ENCODE results near the gene GOLGA2. TPM values are rescaled to one million over a fixed set of nuclear protein-coding genes. Genes with fewer than 3 reads are reported as not detected.
A peak's percentile ranks its signal among the peaks of the same experiment; 100 is the strongest.

GOLGA2 gene
- total and polyA plus RNA-seq, 7 experiments from 2014 or later = 6.0 to 76.6 (median 58.1) TPM

DNA sequence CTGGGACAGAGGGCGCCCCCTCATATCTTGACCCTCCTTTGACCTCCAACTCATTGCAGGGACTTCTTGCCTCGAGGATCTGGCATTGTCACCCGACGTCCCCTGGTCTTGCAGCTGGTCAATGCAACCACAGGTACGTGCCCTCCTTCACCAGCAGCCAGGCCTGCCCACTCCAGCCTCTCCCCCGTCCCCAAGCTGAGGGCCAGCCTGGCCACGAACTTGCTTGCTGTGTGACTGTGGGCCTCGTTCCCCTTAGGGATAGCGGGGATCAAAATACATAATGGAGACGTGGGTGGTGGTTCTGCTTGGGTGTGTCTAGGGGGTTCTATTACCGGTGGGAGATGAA lies 57.7 kb downstream of the GOLGA2 start:
- Histone ChIP-seq H3K27me3 (ENCODE audit: control insufficient read depth in 2 of 2, insufficient read depth in 2 of 2, low read length in 2 of 2) (no peaks in the 10 kb centered on the region), H3K27ac (ENCODE audit: low read depth, low read length) (peak overlapping the region; percentile 47)

DNA sequence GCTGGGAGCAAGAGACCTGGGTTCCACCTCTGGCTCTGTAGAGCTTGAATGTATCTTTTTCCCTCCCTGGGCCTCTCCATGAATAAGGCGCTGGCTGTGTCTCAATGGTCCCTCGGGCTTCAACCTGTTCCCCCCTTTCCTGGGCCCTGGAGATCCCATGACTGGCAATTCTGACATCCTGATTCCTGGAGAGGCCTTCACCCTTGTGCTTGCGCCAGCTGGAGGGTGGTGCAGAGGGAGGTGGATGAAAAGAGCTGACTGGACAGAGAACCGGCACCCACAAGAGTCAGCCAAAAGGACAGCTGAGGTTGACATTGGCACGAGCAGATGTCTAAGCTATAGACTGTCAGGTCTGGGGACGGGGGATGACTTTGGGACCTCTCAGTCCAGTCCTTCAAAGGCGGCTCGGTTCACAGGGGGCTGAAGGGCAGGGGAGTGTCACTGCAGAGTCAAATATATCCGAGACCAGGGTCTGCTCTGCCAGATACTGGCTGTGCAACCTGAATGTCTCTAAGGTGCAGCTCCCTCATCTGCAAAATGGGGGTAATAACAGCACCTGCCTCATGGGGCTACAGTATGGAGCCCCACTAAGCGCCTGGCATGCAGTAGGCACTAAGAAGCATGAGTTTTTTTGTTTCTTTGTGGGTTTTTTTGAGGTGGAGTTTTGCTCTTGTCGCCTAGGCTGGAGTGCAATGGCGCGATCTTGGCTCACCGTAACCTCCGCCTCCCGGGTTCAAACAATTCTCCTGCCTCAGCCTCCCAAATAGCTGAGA lies 58.8 kb downstream of the GOLGA2 start:
- H3K36me3 Mint-ChIP-seq = no peaks in the 10 kb centered on the region
- CTCF ChIA-PET = interaction anchor here (1.6 kb wide), 1 partner anchor 11 kb away, joined by 5 read pairs; no protein-coding TSS in a partner anchor
- no peak for ATAC-seq
- H3K27me3 Mint-ChIP-seq = peaks cover 0 to 15% (median 3%) of the 10 kb centered on the region in 5 donors
- H3K4me3 Mint-ChIP-seq = peak overlapping the region in 1 of 10 donors; percentile 29
- H3K27me3 ChIP-seq (ENCODE audit: control insufficient read depth in 2 of 2, insufficient read depth in 2 of 2, low read length in 2 of 2) = no peaks in the 10 kb centered on the region
- H3K27ac ChIP-seq (ENCODE audit: low read depth, low read length) = no peak overlapping the region
- POLR2A ChIA-PET = no interaction called here
- H3K9me3 ChIP-seq (ENCODE audit: control insufficient read depth in 2 of 3, low read length in 3 of 3) = no peaks in the 10 kb centered on the region
- DNase-seq = no peak
- H3K4me3 ChIP-seq (ENCODE audit: low read length) = no peak overlapping the region
- intact Hi-C loops (cut with micrococcal nuclease) = no loop called here
- H3K9me3 Mint-ChIP-seq = peaks cover 0 to 3% (median 0%) of the 10 kb centered on the region in 11 donors
- peaks cover 5 to 7% of the 10 kb centered on the region in 2 donors for H3K4me1 ChIP-seq (ENCODE audit: control insufficient read depth in 2 of 2, insufficient read depth in 2 of 2, low read length in 2 of 2)
- no peaks in the 10 kb centered on the region for H3K36me3 ChIP-seq (ENCODE audit: control insufficient read depth in 2 of 3, insufficient read depth in 3 of 3, low read length in 3 of 3)
- H3K4me1 Mint-ChIP-seq = peaks cover 9 to 13% (median 12%) of the 10 kb centered on the region in 7 donors
- peak overlapping the region in 2 of 9 donors; percentile 6 to 14 for H3K27ac Mint-ChIP-seq

More for the DNA sequence above, 57.7 kb downstream of the GOLGA2 start:
- Histone ChIP-seq H3K9me3 (ENCODE audit: control insufficient read depth in 2 of 3, low read length in 3 of 3) (no peaks in the 10 kb centered on the region), H3K36me3 (ENCODE audit: control insufficient read depth in 2 of 3, insufficient read depth in 3 of 3, low read length in 3 of 3) (no peaks in the 10 kb centered on the region), H3K4me1 (ENCODE audit: control insufficient read depth in 2 of 2, insufficient read depth in 2 of 2, low read length in 2 of 2) (peaks cover 5 to 7% of the 10 kb centered on the region in 2 donors), H3K4me3 (ENCODE audit: low read length) (peak overlapping the region; percentile 62)
- ATAC-seq (no peak), DNase-seq (no peak)
- peak overlapping the region; percentile 18 to 93 (median 65) for H3K27ac Mint-ChIP-seq
- H3K36me3 Mint-ChIP-seq = no peaks in the 10 kb centered on the region
- ChIA-PET POLR2A (interaction anchor here (0.6 to 1.3 kb wide), 2 partner anchors 7 to 58 kb away, joined by 3 to 5 read pairs; partner anchors contain the start of genes GOLGA2 and SWI5), CTCF (interaction anchor here (0.8 kb wide), 1 partner anchor 24 kb away, joined by 3 read pairs; no protein-coding TSS in a partner anchor)
- H3K4me1 Mint-ChIP-seq = peaks cover 9 to 13% (median 12%) of the 10 kb centered on the region in 7 donors
- peak overlapping the region; percentile 80 to 93 (median 83) for H3K4me3 Mint-ChIP-seq
- intact Hi-C loops (cut with micrococcal nuclease) = loop anchor here (1.0 kb wide), 9 partner anchors 15 to 238 kb away; partner anchors contain the start of genes BBLN (in 2 of the 2), DNM1 (in 2 of the 2), GOLGA2 (in 2 of the 2) and SWI5 (in 2 of the 2)
- peaks cover 0 to 9% (median 0%) of the 10 kb centered on the region in 5 donors for H3K27me3 Mint-ChIP-seq
- H3K9me3 Mint-ChIP-seq = peaks cover 0 to 3% (median 0%) of the 10 kb centered on the region in 11 donors

DNA sequence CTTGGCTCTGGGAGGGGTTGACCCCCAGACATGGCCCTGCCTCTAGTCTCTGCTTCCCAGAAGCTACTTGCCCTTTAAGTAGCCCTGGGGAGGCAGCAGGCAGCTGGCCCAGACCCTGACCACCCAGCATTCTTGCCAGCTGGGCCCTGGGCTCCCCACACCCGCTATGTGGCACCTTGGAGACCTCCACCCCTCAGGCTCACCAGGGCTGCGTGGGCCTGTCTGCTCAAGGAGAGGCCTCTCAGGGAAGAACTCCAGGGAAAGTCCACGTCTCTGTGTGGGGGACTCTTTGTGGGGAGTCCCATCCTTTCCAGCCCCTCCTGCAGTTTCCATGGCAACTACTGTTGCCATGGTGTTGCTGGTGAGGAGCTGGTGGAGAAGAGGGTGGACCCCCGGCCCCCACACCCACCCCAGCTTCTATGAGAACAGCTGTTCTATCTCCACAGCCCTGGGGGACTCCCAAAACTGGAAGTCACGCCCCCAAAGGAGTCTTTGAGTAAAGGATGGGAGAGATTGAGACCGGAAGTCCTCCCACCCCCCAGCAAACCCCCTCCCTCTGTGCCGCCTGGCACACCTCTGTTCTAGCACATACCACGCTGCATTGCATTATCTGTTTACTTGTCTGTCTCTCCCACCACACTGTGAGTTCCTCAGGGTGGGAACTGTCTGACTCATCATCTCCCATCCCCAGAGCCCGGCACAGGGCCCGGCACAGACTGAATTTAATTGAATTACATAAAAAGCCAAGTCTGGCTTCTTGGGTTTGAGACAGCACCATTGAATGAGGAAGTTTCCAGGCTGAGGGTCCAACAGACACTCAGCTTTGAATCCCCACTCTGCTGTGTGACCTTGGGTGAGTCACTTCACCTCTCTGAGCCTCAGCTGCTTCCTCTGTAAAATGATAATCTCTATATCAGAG lies 60.1 kb downstream of the GOLGA2 start:
- Mint-ChIP-seq H3K27ac (no peak overlapping the region), H3K36me3 (no peaks in the 10 kb centered on the region), H3K4me1 (peaks cover 9 to 13% (median 12%) of the 10 kb centered on the region in 7 donors), H3K4me3 (no peak overlapping the region), H3K9me3 (peaks cover 0 to under 1% (median 0%) of the 10 kb centered on the region in 11 donors), H3K27me3 (peaks cover 0 to 27% (median 7%) of the 10 kb centered on the region in 5 donors)
- no peak for DNase-seq
- ATAC-seq = no peak
- intact Hi-C loops (cut with micrococcal nuclease) = no loop called here
- no peak overlapping the region for H3K4me3 ChIP-seq (ENCODE audit: low read length)
- no peaks in the 10 kb centered on the region for H3K9me3 ChIP-seq (ENCODE audit: control insufficient read depth in 2 of 3, low read length in 3 of 3)
- ChIA-PET CTCF (interaction anchor here (1.6 kb wide), 1 partner anchor 10 kb away, joined by 5 read pairs; no protein-coding TSS in a partner anchor), POLR2A (interaction anchor here (0.6 kb wide), 1 partner anchor 56 kb away, joined by 3 read pairs; the partner anchor contains the start of gene BBLN)
- peaks cover 5 to 7% of the 10 kb centered on the region in 2 donors for H3K4me1 ChIP-seq (ENCODE audit: control insufficient read depth in 2 of 2, insufficient read depth in 2 of 2, low read length in 2 of 2)
- H3K27ac ChIP-seq (ENCODE audit: low read depth, low read length) = no peak overlapping the region
- no peaks in the 10 kb centered on the region for H3K36me3 ChIP-seq (ENCODE audit: control insufficient read depth in 2 of 3, insufficient read depth in 3 of 3, low read length in 3 of 3)
- no peaks in the 10 kb centered on the region for H3K27me3 ChIP-seq (ENCODE audit: control insufficient read depth in 2 of 2, insufficient read depth in 2 of 2, low read length in 2 of 2)

DNA sequence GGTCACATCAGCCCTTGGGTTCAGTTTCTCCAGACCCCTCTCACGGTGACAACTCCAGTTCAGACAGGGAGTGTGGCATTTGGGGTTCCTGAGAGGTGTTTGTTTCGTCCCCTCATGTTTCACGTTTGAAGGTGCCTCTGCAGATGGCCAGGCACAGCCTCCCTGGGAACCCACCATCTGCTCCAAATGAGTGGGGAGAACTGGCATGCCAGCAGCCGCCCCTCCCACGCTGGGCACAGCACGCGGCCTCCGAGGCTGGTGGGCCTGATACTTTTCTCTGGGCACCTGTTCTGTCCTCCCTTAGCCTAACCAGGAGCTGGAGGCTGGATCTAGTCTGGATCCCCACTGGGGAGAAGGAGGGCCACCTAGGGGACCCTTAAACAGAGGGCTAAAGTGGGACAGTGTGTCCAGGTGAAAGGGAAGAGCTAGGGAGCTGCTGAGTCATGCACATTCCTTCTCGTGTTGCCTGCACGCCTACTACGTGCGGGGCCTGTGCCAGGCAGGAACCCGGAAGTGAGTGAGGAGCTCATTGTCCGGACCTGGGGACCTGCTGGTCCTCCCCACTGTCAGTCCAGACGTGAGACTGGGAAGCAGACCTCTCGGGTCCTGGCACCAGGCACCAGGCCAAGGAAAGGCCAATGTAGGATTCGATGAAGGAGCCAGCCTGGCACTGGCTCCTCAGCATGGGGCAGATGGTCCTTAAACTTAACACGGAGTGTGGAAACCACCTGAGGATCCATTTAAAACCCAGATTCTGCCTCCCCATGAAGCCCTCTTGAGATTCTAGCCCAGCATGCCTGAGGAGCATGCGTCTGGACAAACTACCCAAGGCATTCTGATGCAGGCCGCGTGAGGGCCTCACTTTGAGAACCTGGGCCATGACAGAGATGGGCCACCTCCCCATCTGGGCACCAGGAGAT lies 61.0 kb downstream of the GOLGA2 start:
- H3K9me3 ChIP-seq (ENCODE audit: control insufficient read depth in 2 of 3, low read length in 3 of 3) = no peaks in the 10 kb centered on the region
- ChIA-PET CTCF (no interaction called here), POLR2A (interaction anchor here (0.6 kb wide), 1 partner anchor 55 kb away, joined by 3 read pairs; the partner anchor contains the start of gene BBLN)
- Mint-ChIP-seq H3K4me3 (no peak overlapping the region), H3K27me3 (peaks cover 0 to 27% (median 7%) of the 10 kb centered on the region in 5 donors), H3K27ac (no peak overlapping the region), H3K36me3 (no peaks in the 10 kb centered on the region), H3K4me1 (peaks cover 9 to 13% (median 12%) of the 10 kb centered on the region in 7 donors), H3K9me3 (no peaks in the 10 kb centered on the region)
- H3K36me3 ChIP-seq (ENCODE audit: control insufficient read depth in 2 of 3, insufficient read depth in 3 of 3, low read length in 3 of 3) = no peaks in the 10 kb centered on the region
- H3K4me1 ChIP-seq (ENCODE audit: control insufficient read depth in 2 of 2, insufficient read depth in 2 of 2, low read length in 2 of 2) = peaks cover 5 to 7% of the 10 kb centered on the region in 2 donors
- no peak overlapping the region for H3K27ac ChIP-seq (ENCODE audit: low read depth, low read length)
- no peak for ATAC-seq
- DNase-seq = no peak
- no peaks in the 10 kb centered on the region for H3K27me3 ChIP-seq (ENCODE audit: control insufficient read depth in 2 of 2, insufficient read depth in 2 of 2, low read length in 2 of 2)
- intact Hi-C loops (cut with micrococcal nuclease) = no loop called here
- no peak overlapping the region for H3K4me3 ChIP-seq (ENCODE audit: low read length)

DNA sequence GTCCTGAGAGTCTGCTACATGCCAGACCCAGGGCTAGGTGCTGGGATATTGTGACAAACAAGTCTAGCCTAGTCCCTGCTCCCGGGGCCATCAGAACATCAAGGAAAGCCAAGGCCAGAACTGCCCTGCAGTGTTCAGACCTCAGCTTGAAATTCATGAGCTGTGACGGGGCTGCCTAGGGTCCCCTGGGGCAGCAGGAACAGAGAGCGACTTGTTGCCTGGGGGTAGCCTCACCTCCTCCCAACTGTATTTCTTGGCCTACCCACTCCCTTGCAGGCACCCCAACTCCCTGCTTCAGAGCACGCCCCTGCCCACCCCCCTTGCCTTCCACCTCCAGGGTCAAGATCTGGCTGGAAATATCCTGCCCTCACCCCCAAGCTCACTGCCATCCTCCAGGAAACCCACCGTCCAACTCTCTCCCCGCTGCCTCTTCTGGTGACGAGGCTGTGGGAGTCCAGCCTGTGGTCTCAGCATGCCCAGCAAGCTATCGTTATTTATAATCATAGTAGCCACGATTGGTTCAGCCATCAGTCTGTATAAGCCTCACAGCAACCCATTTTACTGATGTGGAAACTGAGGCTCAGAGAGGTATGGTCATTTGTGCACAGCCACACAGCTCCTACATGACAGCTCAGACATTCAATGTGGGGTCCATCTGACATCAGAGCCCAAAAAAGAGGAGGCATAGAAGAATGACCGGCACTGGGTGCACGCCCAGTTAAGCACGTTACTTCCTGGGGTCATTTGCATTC lies 61.9 kb downstream of the GOLGA2 start:
- H3K4me1 Mint-ChIP-seq = peaks cover 9 to 10% (median 10%) of the 10 kb centered on the region in 7 donors
- ATAC-seq (no peak), DNase-seq (no peak)
- ChIA-PET CTCF (no interaction called here), POLR2A (no interaction called here)
- H3K27ac Mint-ChIP-seq = peak overlapping the region in 1 of 9 donors; percentile 32
- H3K27me3 Mint-ChIP-seq = peaks cover 0 to 27% (median 7%) of the 10 kb centered on the region in 5 donors
- H3K9me3 Mint-ChIP-seq = no peaks in the 10 kb centered on the region
- no peaks in the 10 kb centered on the region for H3K36me3 Mint-ChIP-seq
- H3K27ac ChIP-seq (ENCODE audit: low read depth, low read length) = no peak overlapping the region
- no peaks in the 10 kb centered on the region for H3K27me3 ChIP-seq (ENCODE audit: control insufficient read depth in 2 of 2, insufficient read depth in 2 of 2, low read length in 2 of 2)
- H3K36me3 ChIP-seq (ENCODE audit: control insufficient read depth in 2 of 3, insufficient read depth in 3 of 3, low read length in 3 of 3) = no peaks in the 10 kb centered on the region
- peaks cover 5 to 7% of the 10 kb centered on the region in 2 donors for H3K4me1 ChIP-seq (ENCODE audit: control insufficient read depth in 2 of 2, insufficient read depth in 2 of 2, low read length in 2 of 2)
- H3K4me3 ChIP-seq (ENCODE audit: low read length) = no peak overlapping the region
- no peaks in the 10 kb centered on the region for H3K9me3 ChIP-seq (ENCODE audit: control insufficient read depth in 2 of 3, low read length in 3 of 3)
- H3K4me3 Mint-ChIP-seq = no peak overlapping the region
- intact Hi-C loops (cut with micrococcal nuclease) = no loop called here
